ENCODE measurements around the gene NOXA1. TPM values are rescaled to one million over a fixed set of nuclear protein-coding genes. Genes with fewer than 3 reads are reported as not detected.

Gene NOXA1
- total and polyA plus RNA-seq, 4 donors = 1.3 to 3.6 (median 2.4) TPM

DNA sequence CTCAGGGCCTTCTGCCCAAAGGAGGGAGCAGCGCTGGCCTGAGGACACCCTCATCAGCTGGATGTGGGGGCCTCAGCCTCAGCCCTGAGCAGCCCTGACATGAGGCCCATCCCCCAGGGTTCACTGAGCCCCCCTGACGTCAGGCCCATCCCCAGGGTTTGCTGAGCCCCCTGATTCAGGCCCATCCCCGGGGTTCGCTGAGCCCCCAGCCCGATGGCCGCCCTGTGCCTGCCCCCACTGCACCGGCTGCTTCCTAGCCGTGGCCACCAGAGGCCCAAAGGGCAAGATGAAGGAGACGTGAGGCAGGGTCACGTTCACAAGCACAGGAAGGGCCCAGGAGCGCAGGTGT is 55.4 kb downstream of the NOXA1 start:
- 93% methylated on average over 11 of the region's 11 CpGs for WGBS
- H3K4me3 ChIP-seq (ENCODE audit: low read depth in 1 of 3, low read length in 3 of 3) = no peak overlapping the region
- H3K36me3 ChIP-seq (ENCODE audit: control insufficient read depth in 4 of 4, insufficient read depth in 3 of 4, low read depth in 1 of 4, low read length in 3 of 4) = peaks cover 0 to 6% (median 5%) of the 10 kb centered on the region in 4 donors
- H3K9me3 ChIP-seq (ENCODE audit: control insufficient read depth in 4 of 4, low read length in 3 of 4) = peaks cover 2 to 12% (median 6%) of the 10 kb centered on the region in 4 donors
- H3K27me3 ChIP-seq (ENCODE audit: control insufficient read depth in 4 of 4, insufficient read depth in 4 of 4, low read length in 3 of 4) = no peaks in the 10 kb centered on the region
- H3K27ac ChIP-seq (ENCODE audit: low read depth in 1 of 2, low read length in 2 of 2) = no peak overlapping the region
- no peak overlapping the region for H3K9ac ChIP-seq (ENCODE audit: low read depth in 1 of 2, low read length in 2 of 2)
- H3K4me1 ChIP-seq (ENCODE audit: control insufficient read depth in 4 of 4, insufficient read depth in 4 of 4, low read length in 3 of 4) = peaks cover 0 to 8% (median 7%) of the 10 kb centered on the region in 4 donors
- DNase-seq (ENCODE audit: low spot score) = no peak
- TF ChIP-seq GABPA (IDR thresholded peaks at IDR 0.05 in 1 of 2, conservative IDR thresholded peaks at IDR 0.05 in 1 of 2) (no peak), HNF4A (conservative IDR thresholded peaks at IDR 0.05) (no peak), REST (IDR thresholded peaks at IDR 0.05) (no peak)

GRCh38 chr9:137478962-137479861 is 56.0 kb downstream of the NOXA1 start:
- TF ChIP-seq GABPA (IDR thresholded peaks at IDR 0.05 in 1 of 2, conservative IDR thresholded peaks at IDR 0.05 in 1 of 2) (no peak), RAD21 (IDR thresholded peaks at IDR 0.05) (no peak), HNF4G (IDR thresholded peaks at IDR 0.05) (no peak), SP1 (IDR thresholded peaks at IDR 0.05) (no peak), RXRA (IDR thresholded peaks at IDR 0.05) (no peak), YY1 (IDR thresholded peaks at IDR 0.05) (no peak), ZBTB33 (IDR thresholded peaks at IDR 0.05) (no peak), FOXA1 (IDR thresholded peaks at IDR 0.05) (no peak), HNF4A (conservative IDR thresholded peaks at IDR 0.05) (no peak), JUND (IDR thresholded peaks at IDR 0.05) (no peak)
- TF ChIP-seq, protein P1, sequence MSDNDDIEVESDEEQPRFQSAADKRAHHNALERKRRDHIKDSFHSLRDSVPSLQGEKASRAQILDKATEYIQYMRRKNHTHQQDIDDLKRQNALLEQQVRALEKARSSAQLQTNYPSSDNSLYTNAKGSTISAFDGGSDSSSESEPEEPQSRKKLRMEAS (IDR thresholded peaks at IDR 0.05) = no peak
- peaks cover 0 to 6% (median 5%) of the 10 kb centered on the region in 4 donors for H3K36me3 ChIP-seq (ENCODE audit: control insufficient read depth in 4 of 4, insufficient read depth in 3 of 4, low read depth in 1 of 4, low read length in 3 of 4)
- peaks cover 2 to 12% (median 6%) of the 10 kb centered on the region in 4 donors for H3K9me3 ChIP-seq (ENCODE audit: control insufficient read depth in 4 of 4, low read length in 3 of 4)
- no peak overlapping the region for H3K9ac ChIP-seq (ENCODE audit: low read depth in 1 of 2, low read length in 2 of 2)
- 91% methylated on average over 36 of the region's 36 CpGs for WGBS
- H3K27me3 ChIP-seq (ENCODE audit: control insufficient read depth in 4 of 4, insufficient read depth in 4 of 4, low read length in 3 of 4) = no peaks in the 10 kb centered on the region
- no peak overlapping the region for H3K4me3 ChIP-seq (ENCODE audit: low read depth in 1 of 3, low read length in 3 of 3)
- H3K27ac ChIP-seq (ENCODE audit: low read depth in 1 of 2, low read length in 2 of 2) = no peak overlapping the region
- H3K4me1 ChIP-seq (ENCODE audit: control insufficient read depth in 4 of 4, insufficient read depth in 4 of 4, low read length in 3 of 4) = peaks cover 0 to 8% (median 7%) of the 10 kb centered on the region in 4 donors
- no peak for DNase-seq (ENCODE audit: low spot score)

Data from liver (tissue), 9 donors.